DMS153 treated with DMSO at 0.1 percent for 48 hours (cell line): ENCODE data around the gene VARS2.
A peak's percentile ranks its signal among the peaks of the same experiment; 100 is the strongest.

Source experiments
- DNase-seq: peaks from one replicate; lab custom pipeline; 2025; ENCODE audit not compliant: unreplicated experiment; lab: John Stamatoyannopoulos, UW

The VARS2 gene

DNA sequence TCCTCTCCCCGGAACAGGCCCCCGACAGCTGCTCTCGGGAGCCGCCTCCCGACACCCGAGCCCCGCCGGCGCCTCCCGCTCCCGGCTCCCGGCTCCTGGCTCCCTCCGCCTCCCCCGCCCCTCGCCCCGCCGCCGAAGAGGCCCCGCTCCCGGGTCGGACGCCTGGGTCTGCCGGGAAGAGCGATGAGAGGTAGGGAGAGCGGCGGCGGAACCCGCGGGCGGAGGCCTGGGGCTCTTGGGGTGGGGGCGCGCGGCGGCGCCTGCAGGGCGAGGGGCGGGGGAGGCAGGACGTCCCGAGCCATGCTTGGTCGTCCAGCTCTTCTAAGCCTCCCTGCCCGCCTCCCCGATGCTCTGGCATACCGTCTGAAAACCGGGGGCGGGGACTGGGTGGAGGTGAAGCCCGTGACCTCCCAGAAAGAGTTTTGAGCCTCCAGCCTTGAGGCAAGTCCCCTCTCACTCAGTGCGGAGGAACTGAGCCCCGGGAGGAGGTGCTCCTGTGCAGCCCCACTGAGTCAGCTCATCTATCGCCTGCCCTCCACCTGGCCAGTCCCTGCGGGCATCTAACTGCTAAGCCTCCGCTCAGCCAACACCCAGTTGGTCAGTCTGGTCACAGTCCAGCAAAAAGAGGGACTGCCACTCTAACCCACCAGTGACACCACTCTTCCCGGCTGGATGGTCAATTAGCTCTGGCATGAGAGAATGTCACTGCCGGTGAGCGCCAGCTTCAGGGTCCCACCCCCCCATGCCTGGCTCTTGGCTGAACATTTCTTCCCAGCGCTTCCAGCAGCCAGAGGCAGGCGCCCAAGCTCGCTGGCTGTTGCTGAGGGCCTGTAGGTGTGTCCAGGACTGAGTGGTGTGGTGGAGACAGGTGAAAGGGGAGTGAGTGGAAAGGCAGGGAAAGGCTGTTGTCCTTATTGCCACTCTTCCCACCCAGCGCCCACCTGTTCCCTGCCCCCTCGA, 29.2 kb upstream of the VARS2 start:
- no peak for DNase-seq

- no peak for DNase-seq
Observed at GRCh38 chr6:30885481-30885998, 28.5 kb upstream of the VARS2 start.

DNA sequence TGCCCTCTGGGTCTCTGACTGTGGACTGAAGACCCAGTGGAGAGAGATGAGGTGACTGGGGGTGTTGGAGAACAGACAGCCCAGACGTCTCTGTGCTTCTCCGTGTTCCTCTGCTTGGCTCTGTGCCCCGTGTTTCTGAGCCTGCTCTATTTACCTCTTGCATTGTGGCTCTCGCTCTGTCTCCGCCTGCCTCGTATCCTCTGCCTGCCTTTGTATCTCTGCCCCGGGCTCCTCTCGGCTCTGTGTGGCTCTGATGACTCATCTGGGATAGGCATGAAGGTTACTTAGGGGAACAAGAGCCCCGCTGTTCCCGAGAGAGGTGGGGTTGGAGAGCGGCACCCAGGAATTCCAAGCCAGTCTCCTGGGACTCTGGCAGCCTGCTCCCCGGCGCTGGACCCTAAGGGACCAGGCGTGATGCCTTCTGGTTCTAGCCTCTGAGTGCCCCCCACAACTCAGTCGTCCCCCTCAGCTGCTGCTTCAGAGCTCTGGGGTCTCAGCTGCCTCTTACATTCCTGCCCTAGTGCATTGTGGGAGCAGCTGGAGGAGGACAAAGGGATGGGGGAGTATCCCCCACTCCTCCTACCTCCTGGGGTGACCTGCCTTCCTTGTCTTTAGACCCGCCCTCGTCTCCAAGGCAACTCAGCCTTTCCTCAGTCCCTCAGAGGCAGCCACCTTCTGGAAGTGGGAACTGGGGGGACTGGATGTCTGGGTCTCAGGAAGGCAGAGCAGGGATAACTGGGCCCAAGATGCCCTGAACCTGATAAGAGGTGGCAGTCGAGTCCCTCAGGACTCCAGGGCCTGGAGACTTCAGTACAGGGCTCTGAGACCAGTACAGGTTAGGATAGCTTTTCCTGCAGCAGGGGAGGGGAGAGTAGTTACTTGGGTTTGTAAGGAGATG, 27.8 kb upstream of the VARS2 start:
- peak; percentile 49 for DNase-seq

GRCh38 chr6:30886897-30887255, 27.2 kb upstream of the VARS2 start:
- no peak for DNase-seq

DNA sequence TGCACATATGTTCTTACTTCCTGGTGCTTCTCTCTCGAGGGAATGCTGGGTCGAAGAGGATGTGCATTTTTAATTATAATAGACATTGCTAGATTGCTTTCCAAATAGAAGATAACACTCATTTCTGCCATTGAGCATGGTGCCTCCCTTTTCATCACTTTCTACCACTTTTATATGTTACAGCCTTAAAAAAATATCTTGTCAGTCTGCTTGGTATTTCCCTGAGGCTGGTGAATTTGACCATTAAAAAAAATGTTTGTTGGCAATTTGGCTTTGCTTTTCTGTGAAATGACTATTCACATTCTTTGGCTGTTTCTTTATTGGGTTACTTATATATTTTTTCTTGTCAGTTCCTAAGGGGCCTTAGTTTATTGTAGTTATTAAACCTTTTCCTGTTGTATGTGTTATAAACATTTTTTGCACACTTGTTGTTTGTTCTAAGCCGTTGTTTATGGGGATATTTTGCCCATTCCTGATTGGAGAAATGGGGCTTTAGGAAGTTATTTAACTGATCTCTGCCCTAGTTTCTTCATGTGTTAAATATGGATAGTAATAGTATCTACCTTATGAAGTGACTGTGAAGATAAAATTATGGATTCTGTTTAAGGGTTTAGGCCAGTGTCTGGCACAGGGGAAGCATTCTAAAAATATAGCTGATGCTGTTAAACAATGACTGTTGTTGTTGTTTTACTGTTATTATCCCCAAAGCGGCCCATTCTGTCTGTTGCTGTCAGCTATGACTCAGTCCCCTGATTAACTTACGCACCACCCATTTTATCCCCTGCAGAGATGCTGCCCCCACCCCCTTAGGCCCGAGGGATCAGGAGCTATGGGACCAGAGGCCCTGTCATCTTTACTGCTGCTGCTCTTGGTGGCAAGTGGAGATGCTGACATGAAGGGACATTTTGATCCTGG, 25.9 kb upstream of the VARS2 start:
- no peak for DNase-seq

DNA sequence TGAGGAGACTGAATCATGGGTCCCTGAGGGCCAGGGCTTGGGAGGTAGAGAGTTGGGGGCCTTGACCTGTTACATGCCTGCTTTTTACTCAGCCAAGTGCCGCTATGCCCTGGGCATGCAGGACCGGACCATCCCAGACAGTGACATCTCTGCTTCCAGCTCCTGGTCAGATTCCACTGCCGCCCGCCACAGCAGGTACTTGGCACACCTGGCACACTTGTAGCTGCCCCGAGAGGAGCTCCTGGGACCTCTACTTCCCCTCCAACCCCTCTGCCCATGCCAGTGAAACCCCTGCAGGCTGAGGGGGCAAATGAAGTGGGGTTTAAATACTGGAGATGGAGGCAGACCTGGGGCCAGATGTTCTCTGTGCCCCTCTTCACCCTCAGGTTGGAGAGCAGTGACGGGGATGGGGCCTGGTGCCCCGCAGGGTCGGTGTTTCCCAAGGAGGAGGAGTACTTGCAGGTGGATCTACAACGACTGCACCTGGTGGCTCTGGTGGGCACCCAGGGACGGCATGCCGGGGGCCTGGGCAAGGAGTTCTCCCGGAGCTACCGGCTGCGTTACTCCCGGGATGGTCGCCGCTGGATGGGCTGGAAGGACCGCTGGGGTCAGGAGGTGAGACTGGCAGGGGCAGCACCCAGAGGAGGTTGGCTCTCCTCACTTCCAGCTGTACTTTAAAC, 25.1 kb upstream of the VARS2 start:
- DNase-seq: no peak

GRCh38 chr6:30889496-30889885, 24.5 kb upstream of the VARS2 start:
- no peak for DNase-seq

DNA sequence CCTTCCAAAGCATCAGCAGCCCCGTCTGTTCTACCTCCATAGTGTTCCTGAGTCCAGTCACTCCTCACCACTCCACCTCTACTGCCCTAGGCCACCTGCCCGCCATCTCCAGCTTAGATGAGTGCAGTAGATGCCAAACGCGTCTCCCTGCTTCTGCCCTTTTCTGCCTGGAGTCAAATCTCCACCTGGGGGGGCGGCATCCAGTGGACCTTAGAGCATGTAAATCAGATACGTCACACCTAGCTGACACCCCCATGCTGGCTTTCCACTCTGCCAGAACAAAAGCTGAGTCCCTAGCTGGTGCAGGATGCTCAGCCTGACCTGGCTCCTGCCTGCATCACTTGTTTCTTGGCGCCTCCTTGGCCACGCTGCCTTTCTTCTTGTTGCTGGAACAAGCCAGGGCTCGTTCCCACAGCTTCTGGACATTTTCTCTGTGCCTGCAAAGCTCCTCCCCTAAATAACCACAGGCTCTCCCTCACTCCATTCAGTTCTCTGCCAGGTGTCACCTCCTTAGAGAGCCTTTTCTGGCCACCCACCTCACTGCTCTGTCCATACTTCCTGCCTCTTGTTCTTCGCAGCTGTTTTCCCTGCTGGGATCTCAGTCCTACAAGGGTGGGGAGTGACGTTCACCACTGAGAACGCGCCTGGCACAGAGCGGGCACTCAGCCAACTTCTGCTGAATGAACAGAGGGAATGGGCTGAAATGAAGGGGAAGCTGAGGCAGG, 24.0 kb upstream of the VARS2 start:
- DNase-seq: peak; percentile 19

GRCh38 chr6:30890646-30891449, 23.2 kb upstream of the VARS2 start:
- DNase-seq: no peak

DNA sequence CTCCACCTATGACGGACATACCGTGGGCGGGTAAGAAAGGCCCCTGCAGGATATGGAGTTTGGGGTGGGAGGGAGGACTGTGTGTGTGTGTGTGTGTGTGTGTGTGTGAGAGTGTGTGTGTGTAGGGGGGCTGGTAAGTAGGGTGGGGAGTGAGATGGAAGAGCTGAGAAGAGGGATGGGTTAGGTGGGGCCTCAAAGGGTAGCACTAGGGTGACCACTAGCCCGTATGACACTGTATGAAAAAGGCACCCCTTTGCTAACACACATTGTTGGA, 22.7 kb upstream of the VARS2 start:
- no peak for DNase-seq

DNA sequence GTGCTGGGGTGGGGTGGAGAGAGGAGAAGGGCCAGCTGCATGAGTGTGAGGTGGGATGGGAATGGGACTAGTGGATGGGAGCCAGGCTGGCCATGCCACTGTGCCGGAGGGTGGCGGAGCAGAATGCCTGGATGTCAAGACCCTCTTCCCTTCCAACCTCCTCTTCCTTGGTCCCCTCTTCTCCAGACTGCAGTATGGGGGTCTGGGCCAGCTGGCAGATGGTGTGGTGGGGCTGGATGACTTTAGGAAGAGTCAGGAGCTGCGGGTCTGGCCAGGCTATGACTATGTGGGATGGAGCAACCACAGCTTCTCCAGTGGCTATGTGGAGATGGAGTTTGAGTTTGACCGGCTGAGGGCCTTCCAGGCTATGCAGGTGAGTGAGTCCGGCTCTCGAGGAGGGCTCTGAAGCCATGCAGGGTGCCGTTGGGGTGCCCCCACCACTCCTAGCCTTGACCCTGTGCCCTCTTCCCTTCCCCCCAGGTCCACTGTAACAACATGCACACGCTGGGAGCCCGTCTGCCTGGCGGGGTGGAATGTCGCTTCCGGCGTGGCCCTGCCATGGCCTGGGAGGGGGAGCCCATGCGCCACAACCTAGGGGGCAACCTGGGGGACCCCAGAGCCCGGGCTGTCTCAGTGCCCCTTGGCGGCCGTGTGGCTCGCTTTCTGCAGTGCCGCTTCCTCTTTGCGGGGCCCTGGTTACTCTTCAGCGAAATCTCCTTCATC, 22.1 kb upstream of the VARS2 start:
- no peak for DNase-seq

GRCh38 chr6:30893001-30893591, 20.9 kb upstream of the VARS2 start:
- no peak for DNase-seq

GRCh38 chr6:30893666-30894065, 20.4 kb upstream of the VARS2 start:
- DNase-seq: no peak

GRCh38 chr6:30894381-30894780, 19.7 kb upstream of the VARS2 start:
- DNase-seq: no peak

- no peak for DNase-seq
Observed at GRCh38 chr6:30894935-30895334, 19.1 kb upstream of the VARS2 start.

DNA sequence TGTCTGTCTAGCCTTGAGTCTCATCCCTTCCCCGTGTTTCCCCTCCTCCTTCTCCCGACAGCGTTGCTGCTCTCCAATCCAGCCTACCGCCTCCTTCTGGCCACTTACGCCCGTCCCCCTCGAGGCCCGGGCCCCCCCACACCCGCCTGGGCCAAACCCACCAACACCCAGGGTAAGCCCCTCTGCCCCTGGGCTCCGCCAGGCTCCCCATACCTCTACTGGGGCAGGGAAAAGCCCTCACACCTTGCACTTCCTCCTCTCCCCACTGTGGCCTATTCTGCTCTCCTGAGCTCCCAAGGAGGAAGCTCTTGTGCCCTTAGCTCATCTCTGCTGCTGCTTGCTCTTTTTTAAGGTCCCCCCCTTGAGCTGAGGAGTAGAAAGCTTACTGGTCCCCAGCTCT, 18.7 kb upstream of the VARS2 start:
- DNase-seq: no peak

DNA sequence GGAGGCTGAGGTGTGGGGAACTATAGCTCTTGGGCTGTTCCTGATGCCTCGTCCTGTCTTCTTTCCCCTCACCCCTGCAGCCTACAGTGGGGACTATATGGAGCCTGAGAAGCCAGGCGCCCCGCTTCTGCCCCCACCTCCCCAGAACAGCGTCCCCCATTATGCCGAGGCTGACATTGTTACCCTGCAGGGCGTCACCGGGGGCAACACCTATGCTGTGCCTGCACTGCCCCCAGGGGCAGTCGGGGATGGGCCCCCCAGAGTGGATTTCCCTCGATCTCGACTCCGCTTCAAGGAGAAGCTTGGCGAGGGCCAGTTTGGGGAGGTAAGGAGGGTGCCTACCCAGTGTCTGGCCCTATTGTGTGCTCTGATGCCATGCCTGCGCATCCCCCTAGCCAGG, 17.5 kb upstream of the VARS2 start:
- no peak for DNase-seq

DNA sequence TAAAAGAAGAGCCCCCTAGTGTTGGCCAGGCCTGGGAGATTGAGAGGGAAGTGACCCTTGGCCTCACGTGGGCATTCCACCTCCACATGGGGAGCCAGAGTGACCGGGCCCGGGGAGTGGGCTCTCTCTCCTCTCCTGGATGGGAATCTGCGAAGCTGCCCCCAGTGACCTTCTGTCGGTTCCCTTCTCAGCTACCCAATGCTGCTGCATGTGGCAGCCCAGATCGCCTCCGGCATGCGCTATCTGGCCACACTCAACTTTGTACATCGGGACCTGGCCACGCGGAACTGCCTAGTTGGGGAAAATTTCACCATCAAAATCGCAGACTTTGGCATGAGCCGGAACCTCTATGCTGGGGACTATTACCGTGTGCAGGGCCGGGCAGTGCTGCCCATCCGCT, 16.2 kb upstream of the VARS2 start:
- no peak for DNase-seq
